ENCODE data around the gene MED10. TPM values are rescaled to one million over a fixed set of nuclear protein-coding genes. Genes with fewer than 3 reads are reported as not detected.
A peak's percentile ranks its signal among the peaks of the same experiment; 100 is the strongest.

MED10 gene
- total RNA-seq, 1 donor from 2014 or later, result 34.6 TPM

DNA sequence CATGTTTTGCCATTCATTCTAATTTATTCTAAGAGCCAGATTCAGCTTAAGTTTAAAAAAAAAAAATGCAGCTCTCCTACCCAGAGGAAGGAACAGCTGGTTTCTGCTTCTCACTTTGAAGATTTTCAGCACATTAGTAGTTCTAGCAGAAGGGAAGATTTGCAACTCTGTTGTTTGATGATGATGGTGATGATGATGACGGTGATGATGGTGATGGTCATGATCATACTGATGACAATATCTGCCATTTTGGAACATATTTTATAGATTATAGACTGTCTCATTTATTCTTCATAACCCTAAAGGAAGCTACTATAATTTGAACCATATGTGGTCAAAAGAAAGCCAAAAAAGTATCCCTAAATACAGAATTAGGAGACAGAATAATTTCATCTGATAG lies 7.9 kb upstream of the MED10 start:
- TF ChIP-seq, protein P1, sequence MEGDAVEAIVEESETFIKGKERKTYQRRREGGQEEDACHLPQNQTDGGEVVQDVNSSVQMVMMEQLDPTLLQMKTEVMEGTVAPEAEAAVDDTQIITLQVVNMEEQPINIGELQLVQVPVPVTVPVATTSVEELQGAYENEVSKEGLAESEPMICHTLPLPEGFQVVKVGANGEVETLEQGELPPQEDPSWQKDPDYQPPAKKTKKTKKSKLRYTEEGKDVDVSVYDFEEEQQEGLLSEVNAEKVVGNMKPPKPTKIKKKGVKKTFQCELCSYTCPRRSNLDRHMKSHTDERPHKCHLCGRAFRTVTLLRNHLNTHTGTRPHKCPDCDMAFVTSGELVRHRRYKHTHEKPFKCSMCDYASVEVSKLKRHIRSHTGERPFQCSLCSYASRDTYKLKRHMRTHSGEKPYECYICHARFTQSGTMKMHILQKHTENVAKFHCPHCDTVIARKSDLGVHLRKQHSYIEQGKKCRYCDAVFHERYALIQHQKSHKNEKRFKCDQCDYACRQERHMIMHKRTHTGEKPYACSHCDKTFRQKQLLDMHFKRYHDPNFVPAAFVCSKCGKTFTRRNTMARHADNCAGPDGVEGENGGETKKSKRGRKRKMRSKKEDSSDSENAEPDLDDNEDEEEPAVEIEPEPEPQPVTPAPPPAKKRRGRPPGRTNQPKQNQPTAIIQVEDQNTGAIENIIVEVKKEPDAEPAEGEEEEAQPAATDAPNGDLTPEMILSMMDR (IDR thresholded peaks at IDR 0.05), result no peak
- H3K9me3 Mint-ChIP-seq (ENCODE audit: low read depth), result no peaks in the 10 kb centered on the region
- H3K4me3 Mint-ChIP-seq (ENCODE audit: unreplicated experiment), result no peak overlapping the region
- no peak overlapping the region for H3K27ac Mint-ChIP-seq (ENCODE audit: unreplicated experiment)
- no peaks in the 10 kb centered on the region for H3K36me3 Mint-ChIP-seq (ENCODE audit: low read depth)
- peaks cover 38% of the 10 kb centered on the region for H3K27me3 Mint-ChIP-seq (ENCODE audit: low read depth)
- no peak for DNase-seq (ENCODE audit: low spot score)
- no peaks in the 10 kb centered on the region for H3K4me1 Mint-ChIP-seq (ENCODE audit: low read depth)

DNA sequence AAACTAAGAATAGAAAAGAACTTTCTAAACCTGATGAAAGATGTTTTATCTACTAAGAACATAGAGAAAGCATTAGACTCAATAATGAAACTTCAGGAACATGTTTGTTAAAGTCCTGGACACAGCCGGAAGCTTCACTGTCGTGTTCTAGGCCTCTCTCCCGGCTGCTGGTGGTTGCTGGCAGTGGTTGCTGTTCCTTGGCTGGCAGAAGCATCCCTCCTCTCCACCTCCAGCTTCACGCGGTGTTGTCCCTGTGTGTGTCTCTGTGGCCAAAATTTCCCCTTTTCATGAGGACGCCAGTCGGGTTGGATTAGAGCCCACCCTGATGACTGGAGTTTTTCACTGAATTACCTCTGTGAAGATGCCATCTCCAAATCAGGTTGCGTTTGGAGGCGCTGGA lies 6.5 kb upstream of the MED10 start:
- H3K4me1 Mint-ChIP-seq (ENCODE audit: low read depth), result no peaks in the 10 kb centered on the region
- no peaks in the 10 kb centered on the region for H3K9me3 Mint-ChIP-seq (ENCODE audit: low read depth)

DNA sequence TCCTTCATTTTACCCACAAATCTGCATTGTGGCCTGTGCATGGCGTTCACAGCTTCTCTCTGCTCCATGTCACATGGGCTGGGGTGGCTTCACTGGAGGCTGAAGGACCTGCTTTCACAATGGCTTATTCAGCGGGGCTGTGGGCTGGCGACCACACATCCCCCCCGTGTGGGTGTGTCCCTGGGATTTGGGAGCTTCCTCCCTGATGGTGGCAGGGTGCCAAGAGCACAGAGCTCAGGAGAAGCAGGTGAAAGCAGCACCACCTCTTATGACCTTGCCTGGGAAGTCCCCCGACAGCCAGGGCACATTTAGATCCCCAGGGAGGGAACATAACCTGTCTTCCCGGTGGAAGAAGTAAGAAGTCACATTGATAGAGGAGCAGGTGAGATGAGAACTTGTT lies 5.0 kb upstream of the MED10 start:
- Mint-ChIP-seq H3K4me3 (ENCODE audit: unreplicated experiment) (no peak overlapping the region), H3K4me1 (ENCODE audit: low read depth) (peaks cover 9% of the 10 kb centered on the region)

More for the DNA sequence above, 6.5 kb upstream of the MED10 start:
- TF ChIP-seq, protein P1 (IDR thresholded peaks at IDR 0.05), result no peak
- Mint-ChIP-seq H3K27me3 (ENCODE audit: low read depth) (peaks cover 33% of the 10 kb centered on the region), H3K4me3 (ENCODE audit: unreplicated experiment) (no peak overlapping the region), H3K36me3 (ENCODE audit: low read depth) (no peaks in the 10 kb centered on the region), H3K27ac (ENCODE audit: unreplicated experiment) (no peak overlapping the region)
- no peak for DNase-seq (ENCODE audit: low spot score)

DNA sequence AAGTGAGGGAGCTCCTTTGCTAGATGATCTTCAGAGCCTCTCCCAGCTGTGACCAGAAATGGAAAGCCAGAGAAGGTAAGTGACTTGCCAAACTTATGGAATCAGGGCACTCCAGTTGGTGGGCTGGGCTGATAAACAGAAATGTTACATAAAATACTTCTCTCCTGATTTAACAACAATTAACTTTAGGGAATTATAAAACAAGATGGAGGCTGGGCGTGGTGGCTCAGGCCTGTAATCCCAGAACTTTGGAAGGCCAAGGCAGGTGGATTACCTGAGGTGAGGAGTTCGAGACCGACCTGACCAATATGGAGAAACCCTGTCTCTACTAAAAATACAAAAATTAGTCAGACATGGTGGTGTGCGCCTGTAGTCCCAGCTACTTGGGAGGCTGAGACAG lies 899 bp upstream of the MED10 start:
- Mint-ChIP-seq H3K4me3 (ENCODE audit: unreplicated experiment) (peak overlapping the region; percentile 99), H3K27me3 (ENCODE audit: low read depth) (peaks cover 13% of the 10 kb centered on the region), H3K9me3 (ENCODE audit: low read depth) (no peaks in the 10 kb centered on the region), H3K4me1 (ENCODE audit: low read depth) (peaks cover 26% of the 10 kb centered on the region), H3K36me3 (ENCODE audit: low read depth) (peaks cover 14% of the 10 kb centered on the region), H3K27ac (ENCODE audit: unreplicated experiment) (no peak overlapping the region)
- no peak for DNase-seq (ENCODE audit: low spot score)
- TF ChIP-seq, protein P1 (IDR thresholded peaks at IDR 0.05), result no peak

More for the DNA sequence above, 5.0 kb upstream of the MED10 start:
- Mint-ChIP-seq H3K27ac (ENCODE audit: unreplicated experiment) (no peak overlapping the region), H3K36me3 (ENCODE audit: low read depth) (no peaks in the 10 kb centered on the region), H3K27me3 (ENCODE audit: low read depth) (peaks cover 29% of the 10 kb centered on the region), H3K9me3 (ENCODE audit: low read depth) (no peaks in the 10 kb centered on the region)
- DNase-seq (ENCODE audit: low spot score), result no peak
- TF ChIP-seq, protein P1 (IDR thresholded peaks at IDR 0.05), result no peak

DNA sequence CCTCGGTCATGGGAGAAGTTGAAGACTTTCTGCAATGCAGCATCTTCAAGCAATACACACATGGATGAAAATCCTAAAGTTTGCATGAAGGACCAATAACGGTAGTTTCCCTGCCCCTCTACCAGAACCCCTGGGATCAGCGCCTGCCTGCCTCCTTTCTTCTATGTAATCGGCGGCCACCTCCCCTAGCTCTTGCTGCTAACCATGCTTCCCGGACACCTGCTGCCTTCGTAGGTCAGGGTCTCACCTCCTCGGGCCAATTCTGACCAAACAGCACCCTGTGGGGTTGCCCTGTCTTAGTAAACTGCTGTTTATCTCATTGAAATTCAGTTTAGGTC lies 388 bp upstream of the MED10 start:
- no peaks in the 10 kb centered on the region for H3K9me3 Mint-ChIP-seq (ENCODE audit: low read depth)
- peak overlapping the region; percentile 99 for H3K4me3 Mint-ChIP-seq (ENCODE audit: unreplicated experiment)
- peak overlapping the region; percentile 95 for H3K27ac Mint-ChIP-seq (ENCODE audit: unreplicated experiment)
- H3K27me3 Mint-ChIP-seq (ENCODE audit: low read depth), result peaks cover 11% of the 10 kb centered on the region
- TF ChIP-seq, protein P1 (IDR thresholded peaks at IDR 0.05), result no peak
- no peak for DNase-seq (ENCODE audit: low spot score)
- peaks cover 18% of the 10 kb centered on the region for H3K36me3 Mint-ChIP-seq (ENCODE audit: low read depth)
- peaks cover 26% of the 10 kb centered on the region for H3K4me1 Mint-ChIP-seq (ENCODE audit: low read depth)
